Anterior cingulate cortex (tissue), 58 donors: ENCODE data around the gene B9D2.

Experiments used
- DNase-seq, 58 donors: peaks; one replicate each; lab custom pipeline; 2025; lab: John Stamatoyannopoulos, UW

Gene B9D2

DNA sequence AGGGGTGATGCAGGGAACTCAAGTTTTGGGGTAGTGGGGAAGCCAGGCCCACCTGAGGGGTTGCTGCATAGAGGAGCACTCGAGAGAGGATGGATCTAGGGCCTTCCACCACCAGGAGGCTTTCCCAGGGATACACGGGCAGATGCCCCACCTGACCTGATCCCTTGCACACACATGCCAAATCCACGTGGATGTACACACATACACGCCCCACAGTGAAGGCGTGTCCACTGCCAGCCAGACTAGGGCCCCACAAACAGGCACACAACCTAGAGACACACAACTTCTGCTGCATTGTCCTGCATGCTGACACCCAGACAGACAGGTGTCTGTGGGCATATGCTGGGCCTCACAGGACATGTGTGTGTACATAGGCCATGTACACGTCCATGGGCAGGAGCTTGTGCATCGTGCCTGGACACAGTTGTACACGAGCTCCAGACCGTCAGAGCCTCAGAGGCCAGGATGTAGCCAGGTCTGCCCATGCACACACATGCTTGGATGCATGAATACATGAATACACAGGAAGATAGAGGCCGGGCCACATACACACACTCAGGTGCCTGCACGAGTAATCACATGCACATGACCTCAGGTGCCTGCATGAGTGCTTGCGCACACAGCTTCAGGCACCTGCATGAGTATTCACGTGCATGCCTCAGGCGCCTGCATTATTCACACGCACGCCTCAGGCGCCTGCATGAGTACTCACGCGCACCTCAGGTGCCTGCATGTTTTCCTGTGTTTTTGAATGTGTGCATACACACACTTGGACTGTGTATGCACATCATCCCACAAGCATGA lies 45.1 kb downstream of the B9D2 start:
- no peak for DNase-seq

DNA sequence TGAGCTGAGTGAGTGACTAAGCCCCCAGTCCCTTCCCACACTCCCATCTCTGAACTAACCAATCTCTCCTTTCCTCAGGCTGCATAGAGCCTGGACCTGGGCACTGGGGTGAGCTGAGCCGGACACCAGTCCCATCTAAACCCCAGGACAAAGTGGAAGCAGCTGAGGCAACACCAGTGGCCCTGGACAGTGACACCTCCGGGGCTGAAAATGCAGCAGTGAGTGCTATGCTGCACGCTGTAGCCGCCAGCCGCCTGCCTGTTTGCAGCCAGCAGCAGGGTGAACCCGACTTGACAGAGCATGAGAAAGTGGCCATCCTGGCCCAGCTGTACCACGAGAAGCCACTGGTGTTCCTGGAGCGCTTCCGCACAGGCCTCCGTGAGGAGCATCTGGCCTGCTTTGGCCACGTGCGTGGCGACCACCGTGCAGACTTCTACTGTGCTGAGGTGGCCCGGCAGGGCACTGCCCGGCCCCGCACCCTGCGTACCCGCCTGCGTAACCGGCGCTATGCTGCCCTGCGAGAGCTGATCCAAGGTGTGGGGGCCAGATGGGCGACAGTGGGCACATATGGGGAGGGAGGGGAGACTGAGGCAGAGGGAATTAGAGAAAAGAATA lies 47.5 kb downstream of the B9D2 start:
- no peak for DNase-seq

DNA sequence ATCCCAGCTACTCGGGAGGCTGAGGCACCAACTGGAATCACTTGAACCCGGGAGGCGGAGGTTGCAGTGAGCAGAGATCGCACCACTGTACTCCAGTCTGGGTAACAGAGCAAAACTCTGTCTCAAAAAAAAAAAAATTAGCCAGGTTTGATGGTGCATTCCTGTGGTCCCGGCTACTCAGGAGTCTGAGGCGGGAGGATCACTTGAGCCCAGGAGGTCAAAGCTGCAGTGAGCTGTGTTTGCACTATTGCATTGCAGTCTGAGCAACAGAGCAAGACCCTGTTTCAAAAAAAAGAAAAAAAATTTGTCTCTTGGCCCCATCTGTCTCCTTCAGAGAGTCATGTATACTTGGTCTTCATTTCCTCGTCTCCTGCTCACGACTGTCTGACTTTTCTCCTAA lies 52.3 kb downstream of the B9D2 start:
- no peak for DNase-seq

DNA sequence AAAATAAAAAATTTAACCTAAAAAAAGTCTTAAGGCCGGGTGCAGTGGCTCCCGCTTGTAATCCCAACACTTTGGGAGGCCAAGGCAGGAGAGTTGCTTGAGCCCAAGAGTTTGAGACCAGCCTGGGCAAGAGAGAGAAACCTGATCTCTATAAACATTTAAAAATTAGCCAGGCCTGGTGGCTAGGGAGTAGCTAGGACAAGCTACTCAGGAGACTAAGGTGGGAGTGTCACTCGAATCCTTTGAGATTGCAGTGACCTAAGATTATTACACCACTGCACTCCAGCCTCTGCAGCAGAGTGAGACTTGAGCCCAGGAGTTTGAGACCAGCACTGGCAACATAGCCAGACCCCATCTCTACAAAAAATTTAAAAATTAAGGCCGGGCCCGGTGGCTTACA lies 52.9 kb downstream of the B9D2 start:
- no peak for DNase-seq

DNA sequence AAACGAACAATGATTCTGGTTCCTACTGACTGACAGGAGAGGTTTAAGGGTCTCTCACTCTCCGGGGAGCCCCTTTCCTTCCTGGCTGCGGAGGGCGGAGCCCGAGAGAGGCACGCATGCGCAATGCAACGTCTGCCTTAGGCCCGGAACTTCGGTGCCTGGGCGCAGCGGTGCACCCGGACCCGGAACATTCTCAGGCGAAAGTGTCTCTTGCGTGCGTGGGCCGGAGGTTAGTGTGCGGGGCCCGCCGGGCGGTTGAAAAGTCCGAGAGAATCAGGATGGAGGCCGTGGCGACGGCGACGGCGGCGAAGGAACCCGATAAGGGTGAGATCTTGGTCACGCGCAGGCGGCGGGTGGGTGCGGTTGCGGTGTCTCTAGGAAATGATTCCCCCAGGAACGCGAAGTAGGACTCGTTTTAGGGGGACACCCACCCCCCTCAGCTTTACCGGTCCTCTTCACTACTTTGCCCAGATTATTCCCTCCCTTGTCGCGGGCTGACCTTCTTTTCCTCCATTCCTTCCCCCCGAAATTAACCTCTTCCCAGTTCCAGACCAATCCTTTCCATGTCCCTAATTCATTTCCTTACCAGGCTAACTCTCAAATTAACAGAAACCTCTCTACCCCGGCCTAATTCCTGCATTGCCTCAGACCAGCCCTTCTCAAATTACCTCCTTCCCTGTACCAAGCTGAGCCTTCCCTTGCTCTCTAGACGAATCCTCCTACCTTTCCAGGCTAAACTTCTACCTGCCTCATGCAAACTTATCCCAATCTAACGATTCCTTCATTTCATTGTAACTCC lies 53.7 kb downstream of the B9D2 start, which contains the start of gene CCDC97:
Gene CCDC97 (plus strand): TSS at position 140 of the 799 bp plus-strand sequence. CDS start 139 bp downstream, at position 279.
- DNase-seq = peak in 57 of 58 donors; percentile 58 to 95 (median 80)

DNA sequence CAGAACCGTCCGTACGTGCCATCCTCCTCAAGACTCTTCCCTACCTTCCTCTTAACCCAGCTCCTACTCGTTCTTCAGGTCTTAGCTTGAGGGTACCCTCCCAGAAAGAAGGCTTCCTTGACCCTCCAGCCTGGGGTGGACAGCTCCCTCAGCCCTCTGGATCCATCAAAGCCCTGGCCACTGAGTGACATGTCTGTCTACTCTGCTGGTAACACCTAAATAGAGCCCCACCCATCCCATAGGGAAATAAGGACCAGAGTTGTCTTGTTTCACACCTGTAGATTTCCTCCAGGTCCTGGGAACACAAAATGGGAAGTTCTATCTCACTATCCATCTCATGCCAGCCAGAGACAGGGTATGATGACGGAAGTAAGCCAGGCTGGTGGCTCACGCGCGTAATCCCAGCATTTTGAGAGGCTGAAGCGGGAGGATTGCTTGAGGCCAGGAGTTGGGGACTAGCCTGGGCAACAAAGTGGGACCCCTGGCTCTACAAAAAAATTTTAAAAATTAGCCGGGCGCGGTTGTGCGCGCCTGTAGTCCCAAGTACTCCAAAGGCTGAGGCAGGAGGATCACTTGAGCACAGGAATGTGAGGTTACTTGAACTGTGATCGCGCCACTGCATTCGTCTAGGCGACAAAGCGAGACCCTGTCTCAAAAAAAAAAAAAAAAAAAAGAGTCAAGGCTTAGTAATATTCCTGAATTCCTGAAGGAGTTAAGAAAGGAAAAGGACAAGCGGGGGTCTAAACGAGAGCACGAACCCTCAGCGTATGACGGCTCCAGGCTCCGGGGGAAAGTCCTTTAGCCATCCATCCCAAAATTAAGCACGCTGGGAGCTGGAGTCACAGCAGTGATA lies 54.5 kb downstream of the B9D2 start:
- DNase-seq = peak in 6 of 58 donors; percentile 28 to 48 (median 44)

DNA sequence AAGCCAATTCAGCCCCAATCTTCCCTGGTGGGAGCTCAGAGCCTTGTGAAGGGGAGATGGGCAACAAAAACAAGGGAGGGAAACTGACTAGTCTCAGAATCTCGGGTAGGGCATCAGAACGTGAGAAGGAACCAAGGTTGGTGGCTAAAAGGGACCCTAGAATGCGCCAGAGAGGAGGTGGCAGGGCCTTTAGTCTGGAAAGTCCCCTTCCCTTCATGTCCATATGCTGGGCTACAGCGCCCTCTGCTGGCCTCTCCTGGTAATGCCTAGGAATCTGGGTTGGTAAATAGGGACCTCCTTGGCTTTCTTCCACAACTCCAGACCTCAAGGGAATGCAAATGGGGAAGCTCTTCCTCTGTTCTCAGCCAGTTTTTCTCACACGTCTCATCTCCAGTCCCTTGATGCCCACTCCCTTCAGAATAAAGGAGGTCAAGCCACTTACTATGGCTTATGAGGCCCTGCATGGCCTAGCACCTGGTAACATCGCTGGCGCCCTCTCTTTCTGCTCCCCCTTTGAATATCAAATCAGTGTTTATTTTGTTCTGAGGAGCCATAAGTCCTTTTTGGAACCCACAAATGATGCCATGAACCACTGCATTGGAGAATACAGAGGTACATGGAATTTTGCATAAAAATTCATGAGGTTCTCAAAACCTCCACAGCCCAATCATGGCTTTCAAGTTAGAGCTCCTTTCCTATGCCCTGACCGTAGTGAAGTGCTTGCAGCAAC lies 55.3 kb downstream of the B9D2 start:
- peak in 56 of 58 donors; percentile 29 to 99 (median 80) for DNase-seq

DNA sequence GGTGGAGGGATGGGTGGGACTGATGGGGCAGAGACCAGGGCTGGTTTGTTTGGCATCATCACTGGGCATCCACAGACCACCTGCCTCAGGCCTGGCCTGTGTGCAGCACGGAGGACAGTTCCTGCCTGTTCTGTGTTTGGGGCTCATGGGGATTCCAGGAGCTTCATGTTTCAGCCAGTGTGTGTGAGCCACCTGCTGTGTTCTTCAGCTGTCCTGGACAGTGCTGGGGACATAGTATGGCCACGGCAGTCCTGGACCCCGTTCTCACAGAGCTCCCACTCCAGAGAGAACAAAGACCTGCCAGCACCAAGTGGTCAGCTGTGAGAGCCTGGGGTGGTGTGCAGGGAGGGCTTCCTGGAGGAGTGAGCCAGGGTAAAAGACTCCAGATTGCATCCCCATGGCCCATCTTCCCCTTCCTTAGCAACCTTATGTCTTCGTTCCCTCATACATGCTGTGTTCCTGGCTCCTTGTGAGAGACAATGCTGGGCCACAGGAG lies 55.9 kb downstream of the B9D2 start:
- no peak for DNase-seq

DNA sequence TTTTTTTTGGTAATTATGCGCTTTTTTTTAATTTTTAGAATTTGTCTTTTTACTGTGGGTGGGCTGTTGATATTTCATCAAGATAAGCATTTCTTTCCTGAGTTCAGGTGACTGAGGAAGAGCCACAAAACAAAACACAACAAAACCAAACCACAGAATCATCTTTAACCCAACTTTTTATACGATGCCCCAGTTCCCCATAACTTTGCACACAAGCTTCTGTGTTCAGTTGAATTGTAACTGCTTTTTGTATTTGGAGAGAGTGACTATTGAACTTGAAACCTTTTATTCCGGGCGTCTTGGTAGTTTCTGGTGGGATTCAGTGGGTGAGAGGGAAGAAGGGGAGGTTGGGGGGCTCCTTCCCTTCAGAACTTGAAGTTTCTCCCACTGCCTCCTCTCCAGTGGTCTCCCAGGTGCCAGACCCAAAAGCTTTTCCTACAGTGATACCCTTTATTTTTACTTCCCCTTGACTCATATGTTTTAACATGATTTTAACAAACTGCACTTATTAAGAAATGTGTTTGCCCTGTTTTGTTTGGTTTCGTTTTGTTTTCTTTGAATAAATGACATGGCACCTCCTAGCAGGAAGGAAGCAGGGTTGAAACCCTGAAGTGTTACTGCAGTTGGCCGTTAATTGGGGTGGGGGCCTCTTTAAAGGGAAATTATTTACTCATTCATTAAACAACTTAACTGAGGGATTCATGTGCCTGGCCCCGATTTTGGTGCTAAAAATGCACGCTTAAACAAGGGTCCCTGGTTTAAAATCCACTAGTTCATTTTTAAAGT lies 56.7 kb downstream of the B9D2 start:
- no peak for DNase-seq

DNA sequence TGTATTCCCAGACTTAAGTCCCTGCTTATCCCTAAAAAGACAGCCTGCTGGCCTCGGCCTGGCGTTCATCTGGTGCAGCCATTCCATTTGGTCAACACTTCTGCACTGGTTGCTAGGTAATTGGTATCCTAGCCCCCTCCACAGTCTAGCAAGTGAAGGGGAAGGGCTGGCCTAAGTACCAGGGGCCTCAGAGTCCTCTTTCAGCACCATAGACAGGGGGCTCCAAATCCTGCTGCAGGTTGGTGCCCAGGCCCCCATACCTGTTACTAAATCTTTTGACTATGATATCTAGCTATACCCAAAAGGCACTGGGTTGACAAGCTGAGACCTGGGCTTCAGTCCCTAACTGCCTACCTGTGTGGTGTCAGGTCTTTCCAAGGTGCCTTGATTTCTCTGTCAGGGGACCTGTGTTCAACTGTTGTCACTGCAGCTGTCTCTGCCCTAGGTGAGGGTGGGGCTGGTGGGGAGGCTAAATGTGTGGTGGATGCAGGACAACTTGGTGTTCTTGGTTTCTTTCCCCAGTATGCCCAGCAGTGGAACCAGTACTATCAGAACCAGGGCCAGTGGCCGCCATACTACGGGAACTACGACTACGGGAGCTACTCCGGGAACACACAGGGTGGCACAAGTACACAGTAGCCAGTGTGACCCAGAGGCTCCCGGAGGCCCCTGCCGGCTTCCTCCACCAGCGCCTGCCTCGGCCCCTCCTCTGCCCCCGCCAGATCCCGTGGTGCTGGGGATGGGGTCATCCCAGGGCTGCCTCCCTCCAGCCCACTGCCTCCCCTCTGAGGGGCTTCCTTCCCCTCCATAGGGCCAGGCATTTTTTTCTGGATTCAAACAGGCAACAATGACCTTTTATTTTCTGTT lies 57.8 kb downstream of the B9D2 start:
- no peak for DNase-seq

DNA sequence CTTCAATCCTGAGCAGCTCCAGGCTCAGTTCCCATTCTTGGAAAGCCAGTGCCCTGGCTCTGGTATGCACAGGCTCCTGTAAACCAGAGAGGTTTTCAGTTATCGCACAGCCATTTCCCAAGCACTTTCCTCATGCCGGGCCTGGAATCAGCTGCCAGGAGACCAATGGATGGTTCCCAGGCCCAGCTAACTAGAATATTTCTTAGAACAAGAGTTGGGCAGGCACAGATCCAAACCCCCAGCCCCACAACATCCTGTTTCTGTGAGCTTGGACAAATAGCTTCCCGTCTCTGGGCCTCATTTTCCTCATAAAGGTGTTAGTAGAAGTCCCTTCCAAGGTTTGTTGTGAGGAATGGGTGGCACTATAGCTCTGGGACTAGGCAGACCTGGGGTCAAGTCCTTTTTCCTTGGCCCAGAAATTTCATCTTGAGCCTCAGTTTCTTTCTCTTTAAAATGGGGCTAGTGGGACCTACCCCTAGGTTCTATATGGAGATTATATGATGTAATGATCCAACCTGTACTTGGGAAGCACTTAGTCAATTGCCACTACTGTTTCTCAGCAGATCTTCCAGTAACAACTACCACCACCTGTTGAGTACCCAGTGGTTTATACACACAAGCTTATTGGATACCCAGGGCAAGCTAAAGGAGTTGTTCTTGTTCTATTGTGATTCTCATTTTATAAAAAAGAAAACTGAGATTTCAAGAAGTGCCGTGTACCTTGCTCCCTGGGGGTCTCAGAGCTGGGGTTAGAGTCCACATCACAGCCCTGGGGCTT lies 59.1 kb downstream of the B9D2 start:
- DNase-seq = no peak
